HepG2 (cell line): Measurements from ENCODE around the gene GPATCH3. TPM values are rescaled to one million over a fixed set of nuclear protein-coding genes. Genes with fewer than 3 reads are reported as not detected.

ENCODE experiments used
- ATAC-seq: fragments of 200-7000 bp; cut with Tn5 transposase; 3 replicates; pipeline ENCODE4 v1.9.1; 2020; ENCODE audit warnings: mild to moderate bottlenecking, moderate library complexity
- BruUV-seq: library from RNA; stranded (reverse); fragments of 400-500 nt; replicated peaks from 2 replicates; lab custom pipeline; 2021; lab: Mats Ljungman, UMichigan
- CTCF ChIA-PET: fragments of 300-600 bp; formaldehyde crosslinking; extraction: SDS; loops from one replicate; lab custom pipeline; 2021; ENCODE audit warnings: low total read pairs, inconsistent platforms, low intra/inter-chr PET ratio; lab: Yijun Ruan, JAX
- POLR2A ChIA-PET: fragments of 350-600 bp; sonication (Branson Sonifier 250); formaldehyde crosslinking; loops from one replicate; lab custom pipeline; 2020; ENCODE audit warnings: antibody characterized with exemption, inconsistent platforms; lab: Yijun Ruan, JAX
- DNase-seq: peaks from one replicate; pipeline ENCODE4 v3.0.0-alpha.2; 2015; ENCODE audit warnings: low spot score
- FAIRE-seq: peaks from 3 replicates; lab custom pipeline; 2011; peaks lifted over from hg19 to GRCh38; lab: Jason Lieb, UNC
- H2AFZ ChIP-seq: one replicate; pipeline ENCODE4 v1.6.1; 2011; ENCODE audit warnings: low read length, inconsistent platforms
- H3K27ac ChIP-seq: fragments of 300-600 bp; 3 replicates; pipeline ENCODE4 v1.8.0; 2011; ENCODE audit warnings: mixed run types, mild to moderate bottlenecking, mixed read lengths, low read length, inconsistent platforms; ENCODE audit not compliant: insufficient read depth; ENCODE audit errors: extremely low read length
- H3K27me3 ChIP-seq, 2 experiments: fragments of 200-600 bp in 1 of 2; 2 replicates in 1 of 2; 3 replicates in 1 of 2; pipeline versions ENCODE4 v1.6.0 to v1.8.0; 2011; ENCODE audit warnings: low read length in 2 of 2, mild to moderate bottlenecking in 2 of 2, moderate library complexity in 2 of 2, inconsistent platforms in 1 of 2; ENCODE audit not compliant: insufficient read depth in 2 of 2, control insufficient read depth in 1 of 2
- H3K36me3 ChIP-seq, 2 experiments: fragments of 200-600 bp in 1 of 2; replicated peaks in 1 of 2; 2 replicates in 1 of 2; 3 replicates in 1 of 2; pipeline versions ENCODE4 v1.5.1 to v1.8.0; 2011; ENCODE audit warnings: low read length in 2 of 2, inconsistent platforms in 1 of 2; ENCODE audit not compliant: insufficient read depth in 2 of 2, control insufficient read depth in 1 of 2
- H3K4me1 ChIP-seq: 2 replicates; pipeline ENCODE4 v1.5.1; 2012; ENCODE audit warnings: low read length, inconsistent platforms; ENCODE audit not compliant: insufficient read depth
- H3K4me2 ChIP-seq: 2 replicates; pipeline ENCODE4 v1.6.0; 2011; ENCODE audit warnings: low read depth, low read length, inconsistent platforms
- H3K4me3 ChIP-seq, 3 experiments: fragments of 200-600 bp in 1 of 3; sonication (generic), shearing (Covaris generic) in 1 of 3; replicated peaks in 1 of 3; 2 replicates each; pipeline ENCODE4 v1.5.1; 2011 to 2016; ENCODE audit warnings: low read length in 3 of 3, inconsistent platforms in 2 of 3, low read depth in 2 of 3, mild to moderate bottlenecking in 2 of 3, control low read depth in 1 of 3, mixed read lengths in 1 of 3; ENCODE audit not compliant: insufficient read depth in 1 of 3
- H3K79me2 ChIP-seq: one replicate; pipeline ENCODE4 v1.6.1; 2011; ENCODE audit warnings: low read length, inconsistent platforms; ENCODE audit not compliant: insufficient read depth
- H3K9ac ChIP-seq: 2 replicates; pipeline ENCODE4 v1.6.0; 2011; ENCODE audit warnings: mild to moderate bottlenecking, low read depth, low read length, inconsistent platforms; ENCODE audit not compliant: insufficient read depth
- H3K9me3 ChIP-seq: 2 replicates; pipeline ENCODE4 v1.5.1; 2012; ENCODE audit warnings: mild to moderate bottlenecking, low read length
- H4K20me1 ChIP-seq: 2 replicates; pipeline ENCODE4 v1.6.0; 2011; ENCODE audit warnings: inconsistent platforms, mild to moderate bottlenecking, low read length, moderate library complexity; ENCODE audit not compliant: insufficient read depth
- TGIF2 ChIP-seq: IDR thresholded peaks from 2 replicates; pipeline ENCODE4 v1.6.1; 2016; ENCODE audit warnings: control low read depth, missing compliant biosample characterization
- ZFP41 ChIP-seq: sonication (generic); formaldehyde crosslinking; IDR thresholded peaks from 2 replicates; pipeline ENCODE4 v1.4.0; 2020; ENCODE audit warnings: mild to moderate bottlenecking, missing genetic modification reagents, borderline replicate concordance
- ZKSCAN1 ChIP-seq: fragments of 150-350 bp; IDR thresholded peaks from 2 replicates; pipeline ENCODE4 v1.6.1; 2014; ENCODE audit warnings: low read length
- ZNF615 ChIP-seq: sonication (generic); formaldehyde crosslinking; IDR thresholded peaks from 2 replicates; pipeline ENCODE4 v1.5.0; 2020; ENCODE audit warnings: mild to moderate bottlenecking, missing genetic modification reagents, borderline replicate concordance
- WGBS: methylation state at CpG from one replicate; pipeline ENCODE4 v1.1.6; 2017; ENCODE audit warnings: low lambda C conversion rate; 5-methylcytosine and 5-hydroxymethylcytosine counted together
- in situ Hi-C: cut with HindIII; loops from 2 replicates; pipeline ENCODE4 v1.10.0; 2017; ENCODE audit warnings: low pct_unique_long_range_greater_than_20kb; ENCODE audit not compliant: extremely low pct_ligation_motif_present
- intact Hi-C: fragments of 100-400 bp; cut with micrococcal nuclease; formaldehyde crosslinking; loops from one replicate; pipeline ENCODE4 v1.10.0; 2022; ENCODE audit not compliant: unreplicated experiment
- polyA plus RNA-seq, 8 experiments: library from polyadenylated mRNA; depleted of rRNA in 3 of 8; stranded (reverse) in 7 of 8; unstranded in 1 of 8; fragments of >200 nt; fragmentation: Illumina TruSeq in 4 of 8; extraction: Trizol in 4 of 8; gene quantifications; 2 replicates each; pipeline versions ENCODE4 v1.2.1 to v1.2.3, GENCODE V29; 2011 to 2016; ENCODE audit warnings: low read depth in 4 of 8, missing spikeins in 1 of 8, mixed read lengths in 1 of 8; ENCODE audit not compliant: insufficient read depth in 1 of 8
- total RNA-seq, 5 experiments: library from RNA; depleted of rRNA; stranded (reverse); fragments of >200 nt; fragmentation: Illumina TruSeq; extraction: Trizol; gene quantifications; 2 replicates each; pipeline ENCODE4 v1.2.3, GENCODE V29; 2016; ENCODE audit warnings: low read depth in 1 of 5
- TF ChIP-seq, protein P1 (sequence below): sonication (generic); formaldehyde crosslinking; IDR thresholded peaks from 2 replicates; pipeline ENCODE4 v1.8.1; 2023; ENCODE audit warnings: mild to moderate bottlenecking, moderate library complexity, missing genetic modification reagents
- TF ChIP-seq, protein P2 (sequence below): sonication (generic); formaldehyde crosslinking; IDR thresholded peaks from 2 replicates; pipeline ENCODE4 v1.4.0; 2020; ENCODE audit warnings: missing genetic modification reagents
- TF ChIP-seq, protein P3 (sequence below): sonication (generic); formaldehyde crosslinking; conservative IDR thresholded peaks from 2 replicates; pipeline ENCODE4 v1.8.1; 2023; ENCODE audit warnings: missing genetic modification reagents
- TF ChIP-seq, protein P4 (sequence below): fragments of 450-650 bp; IDR thresholded peaks from 2 replicates; pipeline ENCODE4 v1.6.1; 2016

GPATCH3 gene
- total and polyA plus RNA-seq, 2 of the 13 experiments (the other 11 are each of a cell fraction or from before 2014, with no cell fraction given) = 8.3 to 11.0 TPM

DNA sequence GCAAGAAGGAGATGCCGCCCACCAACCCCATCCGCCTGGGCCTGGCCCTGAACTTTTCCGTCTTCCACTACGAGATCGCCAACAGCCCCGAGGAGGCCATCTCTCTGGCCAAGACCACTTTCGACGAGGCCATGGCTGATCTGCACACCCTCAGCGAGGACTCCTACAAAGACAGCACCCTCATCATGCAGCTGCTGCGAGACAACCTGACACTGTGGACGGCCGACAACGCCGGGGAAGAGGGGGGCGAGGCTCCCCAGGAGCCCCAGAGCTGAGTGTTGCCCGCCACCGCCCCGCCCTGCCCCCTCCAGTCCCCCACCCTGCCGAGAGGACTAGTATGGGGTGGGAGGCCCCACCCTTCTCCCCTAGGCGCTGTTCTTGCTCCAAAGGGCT is 36.6 kb downstream of the GPATCH3 start:
- ATAC-seq (no peak), FAIRE-seq (no peak), DNase-seq (no peak)
- Histone ChIP-seq H3K4me3 (peak overlapping the region; percentile 61 to 72 (median 65)), H3K4me1 (peaks cover 60% of the 10 kb centered on the region), H2AFZ (no peak overlapping the region), H3K27ac (no peak overlapping the region), H3K9ac (peak overlapping the region; percentile 44; the same call in 1 of the 2 replicates), H3K27me3 (no peaks in the 10 kb centered on the region), H3K9me3 (no peaks in the 10 kb centered on the region), H3K36me3 (no peaks in the 10 kb centered on the region), H3K4me2 (peak overlapping the region; percentile 99), H3K79me2 (no peaks in the 10 kb centered on the region), H4K20me1 (no peaks in the 10 kb centered on the region)
- ChIA-PET POLR2A (interaction anchor here (0.5 to 2.1 kb wide), 5 partner anchors 14 to 128 kb away, joined by 3 to 17 read pairs (median 5); partner anchors contain the start of genes GPN2 and ZDHHC18), CTCF (no interaction called here)
- TF ChIP-seq, protein P1, sequence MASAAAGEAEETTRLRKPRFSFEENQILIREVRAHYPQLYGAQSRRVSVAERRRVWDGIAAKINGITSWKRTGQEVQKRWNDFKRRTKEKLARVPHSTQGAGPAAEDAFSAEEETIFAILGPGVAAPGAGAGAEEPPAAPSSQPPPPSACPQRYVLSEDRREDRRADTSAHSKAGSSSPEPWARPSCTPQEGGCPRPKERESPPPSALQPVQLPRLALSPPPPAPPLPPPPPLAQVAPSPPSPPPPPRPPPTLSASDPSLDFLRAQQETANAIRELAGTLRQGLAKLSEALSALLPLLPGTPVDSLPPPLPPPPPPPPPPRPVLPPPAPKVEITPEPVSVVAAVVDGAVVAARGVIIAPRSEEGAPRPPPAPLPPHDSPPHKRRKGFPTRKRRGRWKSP (CRISPR knock-in tag) = no peak
- TF ChIP-seq ZNF615 (CRISPR knock-in tag) = no peak
- TF ChIP-seq ZKSCAN1 = no peak
- TF ChIP-seq, protein P2, sequence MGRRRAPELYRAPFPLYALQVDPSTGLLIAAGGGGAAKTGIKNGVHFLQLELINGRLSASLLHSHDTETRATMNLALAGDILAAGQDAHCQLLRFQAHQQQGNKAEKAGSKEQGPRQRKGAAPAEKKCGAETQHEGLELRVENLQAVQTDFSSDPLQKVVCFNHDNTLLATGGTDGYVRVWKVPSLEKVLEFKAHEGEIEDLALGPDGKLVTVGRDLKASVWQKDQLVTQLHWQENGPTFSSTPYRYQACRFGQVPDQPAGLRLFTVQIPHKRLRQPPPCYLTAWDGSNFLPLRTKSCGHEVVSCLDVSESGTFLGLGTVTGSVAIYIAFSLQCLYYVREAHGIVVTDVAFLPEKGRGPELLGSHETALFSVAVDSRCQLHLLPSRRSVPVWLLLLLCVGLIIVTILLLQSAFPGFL (CRISPR knock-in tag) = no peak
- TF ChIP-seq ZFP41 (CRISPR knock-in tag) = no peak
- TF ChIP-seq, protein P3, sequence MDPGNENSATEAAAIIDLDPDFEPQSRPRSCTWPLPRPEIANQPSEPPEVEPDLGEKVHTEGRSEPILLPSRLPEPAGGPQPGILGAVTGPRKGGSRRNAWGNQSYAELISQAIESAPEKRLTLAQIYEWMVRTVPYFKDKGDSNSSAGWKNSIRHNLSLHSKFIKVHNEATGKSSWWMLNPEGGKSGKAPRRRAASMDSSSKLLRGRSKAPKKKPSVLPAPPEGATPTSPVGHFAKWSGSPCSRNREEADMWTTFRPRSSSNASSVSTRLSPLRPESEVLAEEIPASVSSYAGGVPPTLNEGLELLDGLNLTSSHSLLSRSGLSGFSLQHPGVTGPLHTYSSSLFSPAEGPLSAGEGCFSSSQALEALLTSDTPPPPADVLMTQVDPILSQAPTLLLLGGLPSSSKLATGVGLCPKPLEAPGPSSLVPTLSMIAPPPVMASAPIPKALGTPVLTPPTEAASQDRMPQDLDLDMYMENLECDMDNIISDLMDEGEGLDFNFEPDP (CRISPR knock-in tag) = no peak
- TF ChIP-seq TGIF2 = no peak
- TF ChIP-seq, protein P4, sequence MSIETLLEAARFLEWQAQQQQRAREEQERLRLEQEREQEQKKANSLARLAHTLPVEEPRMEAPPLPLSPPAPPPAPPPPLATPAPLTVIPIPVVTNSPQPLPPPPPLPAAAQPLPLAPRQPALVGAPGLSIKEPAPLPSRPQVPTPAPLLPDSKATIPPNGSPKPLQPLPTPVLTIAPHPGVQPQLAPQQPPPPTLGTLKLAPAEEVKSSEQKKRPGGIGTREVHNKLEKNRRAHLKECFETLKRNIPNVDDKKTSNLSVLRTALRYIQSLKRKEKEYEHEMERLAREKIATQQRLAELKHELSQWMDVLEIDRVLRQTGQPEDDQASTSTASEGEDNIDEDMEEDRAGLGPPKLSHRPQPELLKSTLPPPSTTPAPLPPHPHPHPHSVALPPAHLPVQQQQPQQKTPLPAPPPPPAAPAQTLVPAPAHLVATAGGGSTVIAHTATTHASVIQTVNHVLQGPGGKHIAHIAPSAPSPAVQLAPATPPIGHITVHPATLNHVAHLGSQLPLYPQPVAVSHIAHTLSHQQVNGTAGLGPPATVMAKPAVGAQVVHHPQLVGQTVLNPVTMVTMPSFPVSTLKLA = no peak
- intact Hi-C loops (no loop called here), in situ Hi-C loops (no loop called here)
- 44% methylated on average over 15 of the region's 20 CpGs for WGBS
- BruUV-seq = no TSS peak
